OCI-LY1 (cell line): Measurements from ENCODE around the gene GATAD2A.

ENCODE experiments used
- EZH2 ChIP-seq: fragments of 200-600 bp; sonication (generic), shearing (Covaris generic); IDR thresholded peaks from 2 replicates; pipeline ENCODE4 v1.8.0; 2017; ENCODE audit warnings: borderline replicate concordance, mixed run types, mild to moderate bottlenecking, antibody characterized with exemption, low read length, moderate library complexity, mixed read lengths
- TF ChIP-seq, protein P1 (sequence below): fragments of 200-600 bp; sonication (generic), shearing (Covaris generic); IDR thresholded peaks from 2 replicates; pipeline ENCODE4 v1.5.1; 2017; ENCODE audit warnings: mild to moderate bottlenecking, antibody characterized with exemption, low read length, moderate library complexity, mixed read lengths

DNA sequence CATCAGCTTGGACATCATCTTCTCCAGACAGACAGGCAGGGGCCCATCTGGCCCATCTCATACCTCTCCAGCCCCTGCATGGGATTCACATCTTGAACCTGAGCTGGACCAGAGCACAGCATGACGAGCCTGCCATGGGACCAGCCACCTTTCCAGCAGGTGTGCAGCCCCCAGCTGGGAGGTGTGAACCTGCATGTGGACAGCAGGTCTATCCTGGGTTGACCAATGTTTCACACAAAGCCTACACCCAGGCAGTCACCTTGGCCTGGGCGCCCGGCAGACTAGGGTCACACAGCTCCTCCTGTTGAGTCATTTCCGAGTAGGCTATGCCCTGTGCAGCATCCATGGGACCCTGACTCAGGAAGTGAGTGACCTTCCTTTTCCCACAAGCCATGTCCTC, 43.4 kb upstream of the GATAD2A start:
- TF ChIP-seq, protein P1, sequence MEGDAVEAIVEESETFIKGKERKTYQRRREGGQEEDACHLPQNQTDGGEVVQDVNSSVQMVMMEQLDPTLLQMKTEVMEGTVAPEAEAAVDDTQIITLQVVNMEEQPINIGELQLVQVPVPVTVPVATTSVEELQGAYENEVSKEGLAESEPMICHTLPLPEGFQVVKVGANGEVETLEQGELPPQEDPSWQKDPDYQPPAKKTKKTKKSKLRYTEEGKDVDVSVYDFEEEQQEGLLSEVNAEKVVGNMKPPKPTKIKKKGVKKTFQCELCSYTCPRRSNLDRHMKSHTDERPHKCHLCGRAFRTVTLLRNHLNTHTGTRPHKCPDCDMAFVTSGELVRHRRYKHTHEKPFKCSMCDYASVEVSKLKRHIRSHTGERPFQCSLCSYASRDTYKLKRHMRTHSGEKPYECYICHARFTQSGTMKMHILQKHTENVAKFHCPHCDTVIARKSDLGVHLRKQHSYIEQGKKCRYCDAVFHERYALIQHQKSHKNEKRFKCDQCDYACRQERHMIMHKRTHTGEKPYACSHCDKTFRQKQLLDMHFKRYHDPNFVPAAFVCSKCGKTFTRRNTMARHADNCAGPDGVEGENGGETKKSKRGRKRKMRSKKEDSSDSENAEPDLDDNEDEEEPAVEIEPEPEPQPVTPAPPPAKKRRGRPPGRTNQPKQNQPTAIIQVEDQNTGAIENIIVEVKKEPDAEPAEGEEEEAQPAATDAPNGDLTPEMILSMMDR, result no peak
- no peak for TF ChIP-seq EZH2
